ENCODE results near the gene AMER3. TPM values are rescaled to one million over a fixed set of nuclear protein-coding genes. Genes with fewer than 3 reads are reported as not detected.
A peak's percentile ranks its signal among the peaks of the same experiment; 100 is the strongest.
"Not testable (repeated sequence)": the region's sequence is repeated elsewhere in the genome, so short reads cannot be mapped to it uniquely, and the experiment has no call there.

The AMER3 gene, protein sequence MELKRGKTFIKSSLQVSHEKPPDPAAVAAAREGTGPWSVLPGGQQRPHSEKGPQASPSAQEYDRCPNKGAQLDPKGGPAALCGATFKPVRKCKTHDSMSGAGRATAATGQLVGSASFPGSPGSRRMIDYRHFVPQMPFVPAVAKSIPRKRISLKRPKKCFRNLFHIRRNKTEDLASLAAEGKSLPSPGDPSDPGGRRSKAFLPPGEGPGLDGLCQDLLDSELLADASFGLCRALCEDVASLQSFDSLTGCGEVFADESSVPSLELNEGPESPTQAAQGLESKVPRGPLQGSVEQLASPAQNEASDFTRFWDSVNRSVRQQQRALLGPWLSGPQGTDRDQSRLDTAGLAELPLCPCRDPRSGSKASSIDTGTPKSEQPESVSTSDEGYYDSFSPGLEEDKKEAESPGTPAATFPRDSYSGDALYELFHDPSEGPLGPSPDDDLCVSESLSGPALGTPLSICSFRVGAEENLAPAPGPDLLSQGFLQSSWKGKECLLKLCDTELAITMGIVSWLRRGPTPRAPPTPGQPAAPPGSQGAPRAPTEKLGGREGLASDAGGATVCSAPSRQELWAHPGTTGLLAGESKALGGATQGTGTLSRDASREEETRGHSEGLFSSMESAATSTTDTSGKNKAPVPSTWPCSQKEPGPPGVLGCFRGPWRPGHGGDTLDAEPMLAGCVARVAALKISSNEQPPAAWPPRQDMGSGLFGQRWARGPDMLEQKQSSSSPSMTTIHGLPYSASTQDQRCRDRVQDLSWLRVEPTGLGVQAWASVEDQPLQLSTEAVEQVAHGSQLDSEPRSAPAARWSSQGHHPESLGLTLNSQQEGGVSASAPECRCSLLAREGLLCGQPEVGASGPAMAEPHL
- polyA plus RNA-seq (2013, experiment 1 of 2; ENCODE audit: insufficient read length), result not detected
- polyA plus RNA-seq (2013, experiment 2 of 2; ENCODE audit: insufficient read length), result not detected

DNA sequence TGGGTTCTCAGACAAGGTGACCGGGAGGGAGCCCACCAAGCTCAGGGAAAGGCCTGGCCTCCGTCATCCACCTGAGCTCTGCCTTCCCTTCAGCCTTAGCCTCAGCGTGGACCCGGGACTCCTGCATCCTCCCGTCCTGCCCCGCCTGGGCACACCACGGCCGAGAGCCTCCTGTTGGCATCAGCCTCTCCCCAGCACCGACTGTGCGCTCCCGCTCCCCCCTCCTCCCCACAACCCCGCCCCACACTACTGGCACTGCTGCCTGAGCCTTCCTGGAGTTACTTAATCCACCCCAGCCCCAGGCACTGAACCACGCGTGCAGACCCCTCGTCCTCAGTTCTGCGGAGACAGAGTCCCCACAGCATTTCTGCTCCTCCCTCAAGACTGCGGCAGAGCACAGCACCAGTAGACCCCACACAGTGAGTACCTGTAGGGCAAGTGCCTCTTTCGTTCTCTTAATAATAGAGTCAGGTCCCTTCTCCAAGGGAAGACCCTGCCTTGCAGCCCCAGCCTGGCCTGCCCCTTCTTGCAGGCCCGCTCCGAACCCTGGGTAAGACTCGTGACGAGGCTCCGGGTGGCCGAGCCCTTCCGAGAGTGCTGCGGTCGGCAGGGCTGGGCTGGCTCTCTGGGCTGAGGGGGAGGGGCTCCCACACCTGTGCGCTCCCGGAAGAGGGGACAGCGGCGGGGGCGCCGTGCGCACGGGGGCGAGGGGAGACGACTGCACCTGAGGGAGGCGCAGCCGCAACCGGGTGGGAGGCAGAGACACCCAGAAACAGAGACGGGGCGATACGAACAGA is at the start of gene AMER3:
Gene AMER3 (plus strand): TSS at position 285 of the 797 bp plus-strand sequence. CDS start 6,533 bp downstream, outside the sequence.
- no peak for DNase-seq

DNA sequence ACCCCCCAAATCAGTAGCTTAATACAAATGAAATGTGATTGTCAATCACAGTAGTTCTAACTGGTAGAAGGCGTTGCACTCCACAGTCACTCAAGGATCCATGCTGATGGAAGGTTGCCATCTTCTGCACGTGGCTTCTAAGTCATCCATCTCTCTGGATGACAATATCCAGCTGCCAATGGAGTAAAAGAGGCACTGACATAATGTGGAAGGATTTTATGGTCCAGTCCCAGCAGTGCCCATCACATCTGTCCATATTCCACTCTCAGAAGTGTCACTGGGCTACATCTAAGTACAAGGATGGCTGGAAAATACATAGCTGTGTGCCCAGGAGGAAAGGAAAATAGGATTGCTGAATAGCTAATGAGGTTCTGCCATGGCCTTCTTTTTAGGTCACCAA is 40.5 kb upstream of the AMER3 start:
- not testable (repeated sequence) for DNase-seq

- DNase-seq, result no peak
These were observed 35.3 kb upstream of the AMER3 start for GRCh38 chr2:130720036-130720435.

DNA sequence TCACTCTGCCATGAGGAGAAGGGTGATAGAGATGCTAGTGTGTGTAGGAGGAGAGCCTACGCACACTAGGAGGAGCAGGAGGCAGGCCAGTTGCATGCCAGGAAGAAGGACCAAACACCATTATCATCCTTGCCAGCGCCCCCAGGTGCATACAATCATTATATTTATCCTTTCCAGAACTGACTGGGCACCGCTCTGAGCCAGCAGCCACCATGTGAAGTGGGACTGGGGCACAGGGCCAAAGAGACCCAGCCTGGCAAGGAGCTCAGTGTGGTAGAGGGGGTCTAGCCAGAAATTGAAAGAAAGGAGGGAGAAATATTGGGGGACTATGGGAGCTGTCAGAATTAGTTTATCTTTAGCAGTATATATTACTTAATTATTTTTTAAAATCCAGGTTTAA is 34.8 kb upstream of the AMER3 start:
- no peak for DNase-seq

GRCh38 chr2:130724455-130724854 is 30.9 kb upstream of the AMER3 start:
- DNase-seq, result no peak

GRCh38 chr2:130726614-130727180 is 28.6 kb upstream of the AMER3 start:
- DNase-seq, result no peak

- peak; percentile 59 for DNase-seq
These were observed 27.9 kb upstream of the AMER3 start for GRCh38 chr2:130727286-130727924.

DNA sequence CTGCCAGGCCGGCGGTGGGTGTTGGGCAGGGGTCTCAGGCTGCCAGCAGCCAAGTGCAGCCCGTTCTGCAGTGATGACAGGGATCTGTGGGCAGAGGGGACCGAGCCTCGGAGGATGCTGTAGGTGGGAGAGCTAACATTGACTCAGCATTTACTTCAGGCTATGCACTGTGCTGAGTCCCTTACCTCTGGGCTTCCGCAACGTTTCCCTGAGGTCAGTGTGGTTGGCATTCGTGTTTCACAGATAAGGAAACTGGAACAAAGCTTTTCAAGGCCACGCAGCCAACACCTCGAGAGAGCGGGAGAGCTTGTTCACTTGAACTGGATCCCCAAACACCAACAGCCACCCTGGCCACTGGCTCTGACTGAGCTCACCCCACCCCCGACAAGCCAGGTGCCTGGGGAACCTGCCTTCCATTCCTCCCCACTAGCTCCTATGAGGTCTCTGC is 27.3 kb upstream of the AMER3 start:
- DNase-seq, result no peak

- no peak for DNase-seq
These were observed 26.6 kb upstream of the AMER3 start, which contains the start of gene GPR148 for GRCh38 chr2:130728549-130729316. TSS of gene GPR148 (plus strand) at chr2:130729070. CDS start at chr2:130729152, 82 bp downstream.

GRCh38 chr2:130729322-130730299 is 25.7 kb upstream of the AMER3 start:
- DNase-seq, result no peak

DNA sequence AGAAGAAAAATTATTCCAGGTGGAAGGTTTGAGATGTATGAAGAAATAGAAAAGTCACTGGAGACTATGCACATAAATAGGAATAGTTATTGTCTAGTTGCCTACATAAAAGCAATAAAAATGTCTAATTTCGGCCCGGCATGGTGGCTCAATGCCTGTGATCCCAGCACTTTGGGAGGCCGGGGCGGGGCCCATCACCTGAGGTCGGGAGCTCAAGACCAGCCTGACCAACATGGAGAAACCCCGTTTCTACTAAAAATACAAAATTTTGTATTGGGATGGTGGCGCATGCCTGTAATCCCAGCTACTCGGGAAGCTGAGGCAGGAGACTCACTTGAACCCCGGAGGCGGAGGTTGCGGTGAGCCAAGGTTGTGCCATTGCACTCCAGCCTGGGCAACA is 23.1 kb upstream of the AMER3 start:
- DNase-seq, result not testable (repeated sequence)

- no peak for DNase-seq
These were observed 20.1 kb upstream of the AMER3 start for GRCh38 chr2:130735200-130735599.

- no peak for DNase-seq
These were observed 18.9 kb upstream of the AMER3 start for GRCh38 chr2:130736487-130736886.

DNA sequence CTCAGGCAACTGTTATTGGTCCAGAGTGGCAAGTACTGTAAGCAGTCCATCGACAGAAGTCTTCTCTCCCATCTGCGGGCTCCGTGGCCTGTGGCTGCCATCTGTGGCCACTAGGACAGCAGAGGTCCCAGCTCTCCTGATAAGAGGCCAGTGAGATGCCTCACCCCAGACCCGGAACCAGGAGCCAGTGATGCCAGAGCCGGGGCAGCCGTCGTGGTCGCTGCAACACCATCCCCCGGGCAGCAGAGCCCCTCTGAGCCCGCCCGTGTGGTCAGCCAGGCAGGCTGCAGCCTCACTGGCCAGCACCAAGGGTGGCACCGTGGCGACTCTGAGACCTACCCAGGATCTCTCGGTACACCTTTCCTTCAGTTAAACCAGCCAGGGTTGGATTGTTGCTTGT is 17.7 kb upstream of the AMER3 start:
- DNase-seq, result no peak

GRCh38 chr2:130740671-130741070 is 14.7 kb upstream of the AMER3 start:
- DNase-seq, result no peak

DNA sequence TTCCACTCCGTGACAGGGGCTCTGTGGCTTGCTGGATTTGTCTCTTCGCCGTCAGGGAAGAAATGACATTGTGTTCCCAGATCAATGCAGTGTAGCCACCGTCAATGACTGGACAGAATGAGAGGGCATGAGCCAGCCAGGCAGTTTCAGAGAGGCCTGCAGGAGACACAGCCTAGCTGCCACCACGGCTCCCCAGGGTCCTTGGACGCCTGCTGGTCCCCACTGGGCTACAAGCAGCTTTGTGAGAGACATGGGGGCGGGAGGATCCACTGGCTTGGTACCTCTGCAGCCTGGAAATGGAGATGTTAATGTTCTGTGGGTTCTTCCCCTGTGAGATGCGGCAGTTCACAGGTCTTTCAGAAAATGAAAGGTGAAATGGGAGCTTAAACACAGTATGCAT is 12.1 kb upstream of the AMER3 start:
- no peak for DNase-seq

DNA sequence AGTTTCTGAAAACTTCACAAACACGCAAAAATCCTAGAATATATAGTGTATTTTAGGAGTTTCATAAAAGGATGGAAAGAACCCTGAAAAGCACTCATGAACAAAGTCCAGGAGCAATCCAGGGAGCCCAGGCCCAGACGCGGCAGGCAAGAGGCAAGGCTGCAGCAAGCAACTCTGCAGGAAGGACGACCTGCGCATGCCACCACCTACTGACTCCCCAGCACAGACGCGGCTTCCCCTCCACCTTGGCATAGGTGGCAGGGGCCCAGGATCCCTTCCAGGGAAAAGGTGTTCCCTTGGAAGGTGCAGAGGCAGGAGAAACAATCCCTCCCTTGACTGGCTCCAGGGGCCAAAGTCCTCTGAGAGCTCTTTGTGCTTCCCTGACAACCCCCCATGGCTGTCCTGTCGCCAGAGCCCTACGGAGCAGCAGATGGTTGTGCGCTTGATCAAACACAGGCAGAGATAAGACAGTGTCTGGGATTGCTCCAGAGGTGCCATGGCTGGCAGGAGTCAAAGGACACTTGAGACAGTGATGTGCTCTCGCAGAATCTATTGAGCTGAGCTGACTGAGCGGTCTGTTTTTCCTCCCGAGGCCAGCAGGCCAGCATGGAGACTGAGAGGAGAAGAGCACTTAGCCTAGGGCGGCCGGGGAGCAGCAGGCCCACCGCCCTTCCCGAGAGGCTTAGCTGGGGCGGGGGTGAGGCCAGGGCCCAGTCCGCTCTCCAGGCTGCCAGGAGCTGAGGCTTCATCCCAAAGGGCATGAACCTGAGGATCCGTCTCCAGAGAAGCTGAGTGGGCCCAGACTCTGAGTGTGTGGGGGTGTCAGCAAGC is 10.8 kb upstream of the AMER3 start:
- DNase-seq, result no peak

GRCh38 chr2:130749078-130749477 is 6.3 kb upstream of the AMER3 start:
- no peak for DNase-seq
